GM12865 (cell line): Measurements from ENCODE around the gene C17orf67.

Experiments
- DNase-seq: peaks from one replicate; pipeline ENCODE4 v3.0.0; 2010; ENCODE audit warnings: low read depth
- H3K4me3 ChIP-seq: 2 replicates; pipeline ENCODE4 v1.5.1; 2011; ENCODE audit warnings: mild to moderate bottlenecking, low read depth, low read length, control low read depth
- CTCF ChIP-seq: IDR thresholded peaks from 2 replicates; pipeline ENCODE4 v1.5.1; 2011; ENCODE audit warnings: low read length, control low read depth, low read depth, inconsistent platforms; ENCODE audit not compliant: insufficient read depth; ENCODE audit errors: missing control alignments

C17orf67 gene

GRCh38 chr17:56833809-56834379, at the start of gene C17orf67, which contains the start of gene DGKE:
TSS of gene C17orf67 (minus strand) at chr17:56833920. CDS start at chr17:56815810, 18,110 bp downstream.
TSS of gene DGKE (plus strand) at chr17:56834151. CDS start at chr17:56834796, 645 bp downstream.
- peak within 1 kb of the TSS; percentile 61 for H3K4me3 ChIP-seq
- no peak for TF ChIP-seq CTCF
- DNase-seq: peak; percentile 98

GRCh38 chr17:56881685-56882295, 48.1 kb upstream of the C17orf67 start:
- no peak overlapping the region for H3K4me3 ChIP-seq
- no peak for TF ChIP-seq CTCF
- DNase-seq: no peak

- no peak for TF ChIP-seq CTCF
- DNase-seq: no peak
Measured at GRCh38 chr17:56880571-56880970, 46.9 kb upstream of the C17orf67 start.

GRCh38 chr17:56880133-56880532, 46.4 kb upstream of the C17orf67 start:
- no peak for TF ChIP-seq CTCF
- no peak for DNase-seq
- H3K4me3 ChIP-seq: no peak overlapping the region

More at GRCh38 chr17:56880571-56880970, 46.9 kb upstream of the C17orf67 start:
- no peak overlapping the region for H3K4me3 ChIP-seq

GRCh38 chr17:56879280-56879679, 45.6 kb upstream of the C17orf67 start:
- no peak overlapping the region for H3K4me3 ChIP-seq
- TF ChIP-seq CTCF: no peak
- no peak for DNase-seq

- no peak for TF ChIP-seq CTCF
- DNase-seq: no peak
- H3K4me3 ChIP-seq: no peak overlapping the region
Measured at GRCh38 chr17:56876766-56877179, 43.1 kb upstream of the C17orf67 start.
